WTC11 (cell line): Measurements from ENCODE around the gene WNK2. TPM values are rescaled to one million over a fixed set of nuclear protein-coding genes. Genes with fewer than 3 reads are reported as not detected.

Source experiments
- ATAC-seq: fragments of 200-7000 bp; cut with Tn5 transposase; 2 replicates; pipeline ENCODE4 v1.10.0; 2021; ENCODE audit warnings: mild to moderate bottlenecking, moderate library complexity
- CTCF ChIA-PET: fragments of 300-600 bp; sonication (Branson Sonifier 250); formaldehyde crosslinking; loops from one replicate; lab custom pipeline; 2021; ENCODE audit warnings: antibody characterized with exemption; lab: Charles Lee
- POLR2A ChIA-PET: fragments of 350-600 bp; sonication (Branson Sonifier 250); formaldehyde crosslinking; loops from one replicate; lab custom pipeline; 2021; ENCODE audit warnings: antibody characterized with exemption; lab: Charles Lee
- DNase-seq: peaks from one replicate; pipeline ENCODE4 v3.0.0; 2021; ENCODE audit warnings: low spot score
- H3K27ac Mint-ChIP-seq: 2 replicates; pipeline ENCODE4 v1.8.0; 2021; ENCODE audit warnings: mixed read lengths
- H3K27me3 Mint-ChIP-seq: 2 replicates; pipeline ENCODE4 v1.8.0; 2021; ENCODE audit warnings: low read depth, mild to moderate bottlenecking, moderate library complexity, mixed read lengths
- H3K36me3 Mint-ChIP-seq: 2 replicates; pipeline ENCODE4 v1.8.0; 2021; ENCODE audit warnings: mixed read lengths
- H3K4me1 Mint-ChIP-seq: 2 replicates; pipeline ENCODE4 v1.8.0; 2022; ENCODE audit warnings: mixed read lengths
- H3K4me3 Mint-ChIP-seq: 2 replicates; pipeline ENCODE4 v1.8.0; 2021; ENCODE audit warnings: mild to moderate bottlenecking, moderate library complexity, mixed read lengths
- H3K9me3 Mint-ChIP-seq: 2 replicates; pipeline ENCODE4 v1.8.0; 2021; ENCODE audit warnings: mixed read lengths
- ATF6 ChIP-seq: sonication (generic); formaldehyde crosslinking; IDR thresholded peaks from 2 replicates; pipeline ENCODE4 v1.8.1; 2023; ENCODE audit warnings: mild to moderate bottlenecking, missing genetic modification reagents
- ESRRA ChIP-seq: sonication (generic); formaldehyde crosslinking; IDR thresholded peaks from 2 replicates; pipeline ENCODE4 v1.8.1; 2022; ENCODE audit warnings: mild to moderate bottlenecking, missing genetic modification reagents, borderline replicate concordance
- FOXP4 ChIP-seq: sonication (generic); formaldehyde crosslinking; IDR thresholded peaks from 2 replicates; pipeline ENCODE4 v1.8.0; 2022; ENCODE audit warnings: mild to moderate bottlenecking, missing genetic modification reagents
- GTF2I ChIP-seq: fragments of 250-450 bp; sonication (Bioruptor Pico); conservative IDR thresholded peaks from 2 replicates; pipeline ENCODE4 v1.4.0; 2021; ENCODE audit warnings: mild to moderate bottlenecking
- HMGXB4 ChIP-seq: sonication (generic); formaldehyde crosslinking; IDR thresholded peaks from 2 replicates; pipeline ENCODE4 v1.8.1; 2023; ENCODE audit warnings: mild to moderate bottlenecking, moderate library complexity, missing genetic modification reagents
- IRF2 ChIP-seq: sonication (generic); formaldehyde crosslinking; IDR thresholded peaks from 2 replicates; pipeline ENCODE4 v1.8.0; 2022; ENCODE audit warnings: low read depth, missing genetic modification reagents, borderline replicate concordance
- JAZF1 ChIP-seq: fragments of 250-450 bp; sonication (Bioruptor Pico); IDR thresholded peaks from 2 replicates; pipeline ENCODE4 v1.9.0; 2021; ENCODE audit warnings: moderate library complexity, mild to moderate bottlenecking, inconsistent platforms
- NFYB ChIP-seq: sonication (generic); formaldehyde crosslinking; conservative IDR thresholded peaks from 2 replicates; pipeline ENCODE4 v1.8.0; 2022; ENCODE audit warnings: low read depth, missing genetic modification reagents
- NR2C2 ChIP-seq: sonication (generic); formaldehyde crosslinking; IDR thresholded peaks from 2 replicates; pipeline ENCODE4 v1.8.0; 2022; ENCODE audit warnings: mild to moderate bottlenecking, missing genetic modification reagents
- RORB ChIP-seq: fragments of 250-450 bp; sonication (Bioruptor Pico); IDR thresholded peaks from 2 replicates; pipeline ENCODE4 v1.9.0; 2021; ENCODE audit warnings: mild to moderate bottlenecking
- SP1 ChIP-seq: sonication (generic); formaldehyde crosslinking; conservative IDR thresholded peaks from 2 replicates; pipeline ENCODE4 v1.8.1; 2022; ENCODE audit warnings: missing genetic modification reagents
- ZBTB43 ChIP-seq: sonication (generic); formaldehyde crosslinking; IDR thresholded peaks from 2 replicates; pipeline ENCODE4 v1.8.1; 2023; ENCODE audit warnings: mild to moderate bottlenecking, missing genetic modification reagents
- ZNF219 ChIP-seq: sonication (generic); formaldehyde crosslinking; IDR thresholded peaks from 2 replicates; pipeline ENCODE4 v1.8.0; 2023; ENCODE audit warnings: missing genetic modification reagents, mild to moderate bottlenecking, borderline replicate concordance
- ZNF317 ChIP-seq: sonication (generic); formaldehyde crosslinking; IDR thresholded peaks from 2 replicates; pipeline ENCODE4 v1.8.1; 2023; ENCODE audit warnings: low read depth, mild to moderate bottlenecking, moderate library complexity, missing genetic modification reagents, borderline replicate concordance
- ZNF425 ChIP-seq: fragments of 250-450 bp; sonication (Bioruptor Pico); conservative IDR thresholded peaks from 2 replicates; pipeline ENCODE4 v1.9.0; 2021; ENCODE audit warnings: mild to moderate bottlenecking
- ZNF532 ChIP-seq: fragments of 250-450 bp; sonication (Bioruptor Pico); IDR thresholded peaks from 2 replicates; pipeline ENCODE4 v1.9.0; 2021; ENCODE audit warnings: mild to moderate bottlenecking, borderline replicate concordance
- ZNF671 ChIP-seq: fragments of 250-450 bp; sonication (Bioruptor Pico); IDR thresholded peaks from 2 replicates; pipeline ENCODE4 v1.8.0; 2021; ENCODE audit warnings: mild to moderate bottlenecking
- total RNA-seq: library from RNA; stranded (reverse); gene quantifications from 3 replicates; pipeline ENCODE4 v1.2.3, GENCODE V29; 2021

The WNK2 gene
- total RNA-seq, 1 experiment from 2014 or later = 120 TPM

- H3K27ac Mint-ChIP-seq = no peak overlapping the region
- ChIA-PET CTCF (interaction anchor here (1.1 to 4.5 kb wide), 4 partner anchors 11 to 137 kb away, joined by 3 to 31 read pairs (median 8); no protein-coding TSS in a partner anchor), POLR2A (interaction anchor here (1.0 kb wide), 1 partner anchor 11 kb away, joined by 3 read pairs; no protein-coding TSS in a partner anchor)
- H3K27me3 Mint-ChIP-seq = no peaks in the 10 kb centered on the region; the same call in 1 of the 2 replicates
- H3K9me3 Mint-ChIP-seq = no peaks in the 10 kb centered on the region
- TF ChIP-seq GTF2I (no peak), HMGXB4 (no peak), ZNF425 (no peak), ZBTB43 (no peak), ESRRA (CRISPR knock-in tag) (no peak), FOXP4 (CRISPR knock-in tag) (no peak), ZNF532 (CRISPR knock-in tag) (no peak), ATF6 (CRISPR knock-in tag) (no peak), NFYB (CRISPR knock-in tag) (no peak), ZNF219 (CRISPR knock-in tag) (no peak), ZNF317 (no peak), SP1 (CRISPR knock-in tag) (no peak), RORB (no peak), JAZF1 (CRISPR knock-in tag) (no peak), ZNF671 (CRISPR knock-in tag) (no peak), IRF2 (CRISPR knock-in tag) (no peak), NR2C2 (CRISPR knock-in tag) (no peak)
- H3K36me3 Mint-ChIP-seq = no peaks in the 10 kb centered on the region
- ATAC-seq = no peak
- DNase-seq = no peak
- no peak overlapping the region for H3K4me3 Mint-ChIP-seq
- 0 out of 2 replicates have a peak, but pooled peaks cover 3% of the 10 kb centered on the region for H3K4me1 Mint-ChIP-seq
Observed at GRCh38 chr9:93291536-93292287, 107.8 kb downstream of the WNK2 start.
